PFSK-1 (cell line): Measurements from ENCODE around the gene SAPCD1.

ENCODE experiments used
- FOXP2 ChIP-seq: optimal IDR thresholded peaks from 2 replicates; pipeline ENCODE3; 2011; ENCODE audit warnings: borderline replicate concordance, control low read depth, inconsistent platforms; ENCODE audit not compliant: insufficient read depth; ENCODE audit errors: extremely low read length, extremely low read depth
- POLR2AphosphoS5 ChIP-seq: IDR thresholded peaks from 2 replicates; pipeline ENCODE4 v1.6.1; 2012; ENCODE audit warnings: low read depth, mild to moderate bottlenecking, control low read depth, low read length, moderate library complexity
- REST ChIP-seq, 2 experiments: IDR thresholded peaks; 2 replicates each; pipeline versions ENCODE4 v1.6.1 to v1.8.0; 2011 to 2012; ENCODE audit warnings: low read depth in 2 of 2, low read length in 2 of 2, control low read depth in 1 of 2, inconsistent platforms in 1 of 2, mild to moderate bottlenecking in 1 of 2, moderate library complexity in 1 of 2; ENCODE audit not compliant: insufficient read depth in 1 of 2
- SIN3A ChIP-seq: IDR thresholded peaks from 2 replicates; pipeline ENCODE4 v1.6.1; 2012; ENCODE audit warnings: mild to moderate bottlenecking, low read length, moderate library complexity, borderline replicate concordance; ENCODE audit not compliant: insufficient read depth
- TAF1 ChIP-seq: IDR thresholded peaks from 2 replicates; pipeline ENCODE4 v1.6.1; 2012; ENCODE audit warnings: low read length, control low read depth, borderline replicate concordance; ENCODE audit not compliant: insufficient read depth

Gene SAPCD1

GRCh38 chr6:31795616-31796298, 33.3 kb downstream of the SAPCD1 start, which contains the start of gene VARS1:
Gene VARS1, minus strand, starts transcription at chr6:31795752. Its CDS starts 535 bp downstream, at chr6:31795217.
- peak; percentile 92 for TF ChIP-seq FOXP2
- TF ChIP-seq REST (IDR thresholded peaks at IDR 0.05; ENCODE audit: insufficient read depth in 1 of 2, low read depth in 2 of 2, low read length in 2 of 2), result 0 out of 4 replicates have a peak, but pooled peaks of 1 of the 2 experiments have one; percentile 11
- peak; percentile 88; the same call in 1 of the 2 replicates for TF ChIP-seq SIN3A
- 0 out of 2 replicates have a peak, but pooled peaks have one; percentile 48 for TF ChIP-seq TAF1
- TF ChIP-seq POLR2AphosphoS5, result peak; percentile 58; the same call in 1 of the 2 replicates

GRCh38 chr6:31796993-31797385, 34.5 kb downstream of the SAPCD1 start:
- TF ChIP-seq SIN3A (no peak), FOXP2 (no peak), POLR2AphosphoS5 (no peak), REST (IDR thresholded peaks at IDR 0.05; ENCODE audit: insufficient read depth in 1 of 2, low read depth in 2 of 2, low read length in 2 of 2) (no peak), TAF1 (no peak)

GRCh38 chr6:31797588-31797987, 35.1 kb downstream of the SAPCD1 start:
- TF ChIP-seq SIN3A, result no peak
- no peak for TF ChIP-seq FOXP2
- TF ChIP-seq POLR2AphosphoS5, result peak; percentile 18; the same call in 1 of the 2 replicates
- no peak for TF ChIP-seq REST (IDR thresholded peaks at IDR 0.05; ENCODE audit: insufficient read depth in 1 of 2, low read depth in 2 of 2, low read length in 2 of 2)
- TF ChIP-seq TAF1, result no peak

GRCh38 chr6:31799781-31800180, 37.3 kb downstream of the SAPCD1 start:
- TF ChIP-seq POLR2AphosphoS5, result no peak
- TF ChIP-seq TAF1, result no peak
- TF ChIP-seq REST (IDR thresholded peaks at IDR 0.05; ENCODE audit: insufficient read depth in 1 of 2, low read depth in 2 of 2, low read length in 2 of 2), result no peak
- TF ChIP-seq SIN3A, result no peak
- TF ChIP-seq FOXP2, result no peak
